NT2/D1 (cell line): ENCODE data around the gene GALNT18.

ENCODE experiments used
- DNase-seq: peaks from one replicate; pipeline ENCODE4 v3.0.0-alpha.2; 2011; ENCODE audit warnings: low read depth, low spot score
- H3K27me3 ChIP-seq: 2 replicates; pipeline ENCODE4 v1.6.0; 2011; ENCODE audit warnings: mild to moderate bottlenecking; ENCODE audit not compliant: insufficient read length, insufficient read depth
- H3K36me3 ChIP-seq: 2 replicates; pipeline ENCODE4 v1.6.1; 2011; ENCODE audit warnings: mild to moderate bottlenecking, low read length, mixed read lengths; ENCODE audit not compliant: insufficient read depth, insufficient read length
- H3K4me1 ChIP-seq: 2 replicates; pipeline ENCODE4 v1.5.1; 2011; ENCODE audit not compliant: insufficient read depth, insufficient read length
- H3K4me3 ChIP-seq: 2 replicates; pipeline ENCODE4 v1.5.1; 2011; ENCODE audit warnings: low read depth; ENCODE audit not compliant: insufficient read length
- H3K9ac ChIP-seq: 2 replicates; pipeline ENCODE4 v1.6.0; 2011; ENCODE audit warnings: low read depth; ENCODE audit not compliant: insufficient read length
- H3K9me3 ChIP-seq: 2 replicates; pipeline ENCODE4 v1.5.1; 2011; ENCODE audit warnings: mild to moderate bottlenecking, low read length; ENCODE audit not compliant: insufficient read depth
- SUZ12 ChIP-seq: IDR thresholded peaks from 2 replicates; pipeline ENCODE4 v1.6.1; 2011; ENCODE audit not compliant: insufficient read length, insufficient read depth; ENCODE audit errors: extremely low read depth
- YY1 ChIP-seq: IDR thresholded peaks from 2 replicates; pipeline ENCODE4 v1.6.1; 2011; ENCODE audit not compliant: insufficient read length, insufficient read depth
- ZNF274 ChIP-seq: IDR thresholded peaks from 2 replicates; pipeline ENCODE4 v1.6.1; 2011; ENCODE audit warnings: mild to moderate bottlenecking, low read depth, low read length

The GALNT18 gene

DNA sequence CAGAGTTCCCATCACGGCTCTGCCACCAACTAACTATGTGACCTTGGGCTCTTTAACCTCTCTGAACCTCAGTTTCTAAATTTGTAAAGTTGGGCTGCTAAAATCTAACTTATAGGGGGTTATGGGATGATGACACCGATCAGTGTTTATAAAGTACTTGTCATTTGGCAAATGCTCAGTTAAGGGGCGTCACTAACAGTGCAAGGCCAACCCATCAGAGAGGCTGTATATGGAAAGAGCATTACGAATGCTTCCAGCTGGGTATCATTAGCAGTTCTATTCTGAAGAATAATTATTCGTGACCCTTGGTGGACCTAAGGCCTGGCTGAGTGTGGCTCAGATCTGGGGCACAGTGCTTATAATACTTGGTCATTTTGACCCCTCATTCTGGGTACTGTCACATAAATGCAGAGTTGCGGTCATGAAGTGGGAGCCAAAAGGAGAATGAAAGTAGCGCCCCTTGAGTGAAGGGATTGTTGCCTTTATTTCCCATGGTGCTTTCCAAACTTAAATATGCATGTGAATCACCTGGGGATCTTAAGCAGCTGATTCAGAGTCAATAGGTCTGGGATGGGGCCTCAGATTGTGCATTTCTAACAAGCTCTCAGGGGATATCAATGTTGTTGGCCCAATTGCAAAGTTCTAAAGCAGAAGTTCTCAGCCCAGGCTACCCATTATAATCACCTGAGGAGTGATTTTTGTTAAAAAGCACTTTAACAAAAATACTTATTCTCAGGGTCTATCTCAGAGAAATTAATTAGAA is 384.6 kb downstream of the GALNT18 start:
- H3K9me3 ChIP-seq = no peaks in the 10 kb centered on the region
- H3K4me3 ChIP-seq = no peak overlapping the region
- H3K36me3 ChIP-seq = no peaks in the 10 kb centered on the region
- no peak overlapping the region for H3K9ac ChIP-seq
- TF ChIP-seq SUZ12 = no peak
- no peak for TF ChIP-seq ZNF274
- no peak for TF ChIP-seq YY1
- DNase-seq = no peak
- H3K27me3 ChIP-seq = no peaks in the 10 kb centered on the region
- peaks cover 3% of the 10 kb centered on the region for H3K4me1 ChIP-seq

DNA sequence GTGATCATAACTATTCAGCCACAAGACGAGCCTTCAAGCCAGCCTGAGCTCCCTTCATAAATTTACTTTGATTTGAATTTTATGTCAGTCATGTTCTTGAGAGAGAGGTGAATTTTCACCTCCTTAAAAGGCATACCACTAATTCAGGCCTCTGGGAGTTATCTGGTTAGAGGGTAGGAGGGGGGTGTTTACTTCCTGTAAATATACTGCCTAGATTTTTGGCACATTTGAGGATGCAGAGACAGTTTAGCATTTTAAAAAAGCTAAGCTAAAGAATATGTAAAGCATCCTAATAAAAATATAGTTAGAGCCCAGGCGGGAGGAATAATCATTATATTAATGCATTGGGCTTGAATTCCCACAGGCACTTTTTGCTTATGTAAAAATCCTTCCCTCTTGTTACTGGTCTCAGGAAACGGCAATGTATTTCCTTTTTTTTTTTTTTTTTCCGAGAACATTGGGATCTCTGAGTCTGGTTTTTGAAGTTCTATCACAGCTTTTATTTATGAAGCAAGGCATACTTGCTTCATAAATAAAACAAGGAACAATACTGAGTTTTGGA is 385.2 kb downstream of the GALNT18 start:
- no peak overlapping the region for H3K4me3 ChIP-seq
- no peaks in the 10 kb centered on the region for H3K9me3 ChIP-seq
- peaks cover 3% of the 10 kb centered on the region for H3K4me1 ChIP-seq
- no peaks in the 10 kb centered on the region for H3K36me3 ChIP-seq
- H3K9ac ChIP-seq = no peak overlapping the region
- DNase-seq = no peak
- no peaks in the 10 kb centered on the region for H3K27me3 ChIP-seq
- TF ChIP-seq YY1 (no peak), ZNF274 (no peak), SUZ12 (no peak)

DNA sequence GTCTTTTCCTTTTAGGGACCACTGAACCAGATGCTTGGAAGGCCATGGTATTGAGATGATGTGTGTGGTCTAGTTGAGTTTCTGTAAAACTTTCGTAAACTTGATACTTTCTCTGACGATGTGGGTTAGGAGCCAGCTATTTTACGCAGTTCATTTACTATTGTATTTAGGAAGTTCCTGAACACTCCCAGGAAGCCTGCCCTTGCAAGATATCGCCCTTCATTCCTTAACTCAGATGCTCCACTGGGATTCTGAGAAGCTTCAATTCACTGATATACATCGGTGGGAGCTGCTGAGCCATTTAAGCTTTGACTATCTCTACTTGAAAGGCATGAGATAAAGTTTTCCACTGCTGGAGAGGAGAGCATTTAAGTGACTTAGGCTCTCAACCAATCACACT is 390.0 kb downstream of the GALNT18 start:
- no peak for TF ChIP-seq YY1
- no peak for TF ChIP-seq ZNF274
- no peak for TF ChIP-seq SUZ12
- DNase-seq = no peak
- Histone ChIP-seq H3K4me1 (peaks cover 3% of the 10 kb centered on the region), H3K27me3 (no peaks in the 10 kb centered on the region), H3K9me3 (no peaks in the 10 kb centered on the region), H3K9ac (no peak overlapping the region), H3K4me3 (no peak overlapping the region), H3K36me3 (no peaks in the 10 kb centered on the region)

DNA sequence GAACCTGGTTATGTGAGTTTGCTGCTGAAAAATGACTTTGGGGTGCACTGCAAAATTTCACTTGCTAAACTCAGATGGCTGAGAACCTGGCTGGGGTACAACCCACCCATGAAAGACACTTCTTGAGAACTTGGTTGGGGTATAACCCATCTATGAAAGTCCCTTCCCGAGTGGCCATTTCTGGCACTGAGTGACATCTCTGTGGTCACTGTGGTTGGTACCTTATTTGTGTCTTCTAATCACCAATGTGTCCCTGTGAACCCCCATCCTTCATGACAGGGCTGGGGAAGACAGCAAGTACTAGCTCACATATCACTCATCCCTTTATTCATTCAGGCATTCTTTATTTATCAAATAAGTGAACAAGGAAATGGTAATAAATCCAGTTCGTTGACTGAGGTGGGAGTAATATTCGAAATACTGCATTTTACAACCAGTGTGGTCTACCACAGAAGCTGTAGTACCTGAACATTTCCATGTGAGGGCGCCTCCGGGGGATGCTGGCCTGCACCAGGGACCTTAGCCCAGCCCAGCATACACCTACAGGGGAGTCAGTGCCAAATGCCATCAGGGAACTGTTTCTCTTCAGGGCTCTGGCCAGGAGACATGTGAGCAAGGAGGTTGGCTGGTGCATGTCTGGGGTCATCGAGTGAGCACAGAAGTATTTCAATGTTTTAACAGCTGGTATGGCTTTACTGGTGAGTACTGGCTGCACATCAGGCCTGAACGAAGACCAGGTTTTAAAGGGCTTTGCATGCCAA is 390.8 kb downstream of the GALNT18 start:
- H3K27me3 ChIP-seq = no peaks in the 10 kb centered on the region
- DNase-seq = no peak
- H3K4me1 ChIP-seq = peaks cover 3% of the 10 kb centered on the region

DNA sequence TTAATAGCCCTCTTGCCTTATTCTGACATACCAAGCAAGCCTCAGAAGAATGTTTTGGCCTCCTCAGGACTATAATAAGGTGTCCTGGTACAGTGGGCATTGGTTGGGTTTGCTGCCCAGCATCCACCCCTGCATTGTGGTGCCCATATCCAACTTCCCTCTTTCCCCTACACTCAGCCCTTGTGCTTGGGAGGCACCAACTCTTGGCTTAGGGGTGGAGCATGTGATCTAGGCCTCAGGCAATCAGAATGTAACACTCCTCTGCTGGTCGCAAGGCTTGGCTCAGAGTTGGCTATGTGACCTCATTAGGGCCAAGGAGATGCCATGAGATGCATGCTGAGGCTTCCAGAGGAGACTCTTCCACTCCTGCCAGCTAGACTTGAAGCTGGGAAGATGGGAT is 391.7 kb downstream of the GALNT18 start:
- no peak for DNase-seq
- Histone ChIP-seq H3K9me3 (no peaks in the 10 kb centered on the region), H3K36me3 (no peaks in the 10 kb centered on the region), H3K9ac (no peak overlapping the region), H3K4me3 (no peak overlapping the region), H3K4me1 (peaks cover 3% of the 10 kb centered on the region), H3K27me3 (no peaks in the 10 kb centered on the region)
- TF ChIP-seq YY1 (no peak), ZNF274 (no peak), SUZ12 (no peak)

More for the DNA sequence above, 390.8 kb downstream of the GALNT18 start:
- Histone ChIP-seq H3K9me3 (no peaks in the 10 kb centered on the region), H3K9ac (no peak overlapping the region), H3K4me3 (no peak overlapping the region), H3K36me3 (no peaks in the 10 kb centered on the region)
- TF ChIP-seq YY1 (no peak), SUZ12 (no peak), ZNF274 (no peak)

DNA sequence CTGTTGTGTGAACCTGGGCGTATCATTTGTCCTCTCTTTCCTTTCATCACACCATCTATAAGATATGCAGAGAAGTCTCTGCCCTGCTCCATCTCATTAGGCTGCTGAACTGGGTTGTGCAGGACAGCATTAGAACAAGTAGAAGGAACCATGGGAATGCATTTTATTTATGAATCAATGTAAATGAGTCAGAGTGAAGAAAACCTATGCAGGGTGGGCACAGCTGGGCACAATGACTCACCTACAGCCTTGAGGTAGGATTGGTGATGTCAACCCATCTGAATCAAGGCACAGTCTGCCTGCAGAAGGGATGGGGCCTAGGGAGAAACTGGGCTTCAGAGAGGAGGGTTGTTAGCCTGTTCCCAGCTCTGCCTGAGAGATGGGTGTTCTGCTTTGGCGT is 392.2 kb downstream of the GALNT18 start:
- Histone ChIP-seq H3K9me3 (no peaks in the 10 kb centered on the region), H3K36me3 (no peaks in the 10 kb centered on the region), H3K9ac (no peak overlapping the region), H3K4me1 (peaks cover 3% of the 10 kb centered on the region), H3K4me3 (no peak overlapping the region), H3K27me3 (no peaks in the 10 kb centered on the region)
- TF ChIP-seq SUZ12 (no peak), YY1 (no peak), ZNF274 (no peak)
- no peak for DNase-seq

DNA sequence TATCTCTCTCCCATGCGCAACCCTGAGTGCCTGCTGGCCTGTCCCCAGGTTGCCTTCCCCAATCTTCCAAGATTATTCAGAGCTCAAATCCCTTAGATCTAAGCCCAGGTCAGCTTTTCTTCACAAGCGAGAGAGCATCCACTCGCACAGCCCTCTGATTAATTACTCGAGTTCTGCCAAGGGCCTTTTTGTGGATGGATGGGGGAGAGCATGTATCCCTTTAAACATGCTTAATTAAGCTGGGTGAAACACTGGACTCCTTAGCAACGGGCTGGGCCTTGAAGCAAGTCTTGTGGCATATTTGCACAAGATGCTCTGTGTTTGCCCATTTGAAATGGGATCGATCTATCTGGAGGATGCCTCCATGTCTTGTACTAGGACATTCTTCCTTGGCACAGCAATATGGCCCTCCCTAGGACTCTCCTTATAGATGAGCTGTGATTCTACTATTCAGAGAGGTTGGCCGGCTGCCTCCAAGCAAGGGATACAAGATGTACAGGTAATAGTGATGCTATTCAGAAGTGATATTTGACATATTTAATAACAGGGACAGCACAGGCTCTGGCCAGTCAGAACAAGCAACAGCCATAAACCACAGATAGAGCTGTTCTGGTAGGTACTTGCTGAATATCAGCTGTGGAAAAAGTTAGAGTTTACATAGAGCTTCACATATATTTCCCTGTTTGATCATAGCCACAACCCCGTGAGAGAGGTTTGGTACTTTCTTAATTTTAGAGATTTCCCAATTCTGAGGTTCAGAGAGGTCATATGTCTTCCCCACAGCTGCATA is 394.3 kb downstream of the GALNT18 start:
- Histone ChIP-seq H3K4me3 (no peak overlapping the region), H3K36me3 (no peaks in the 10 kb centered on the region), H3K9ac (no peak overlapping the region), H3K9me3 (no peaks in the 10 kb centered on the region), H3K4me1 (no peaks in the 10 kb centered on the region), H3K27me3 (no peaks in the 10 kb centered on the region)
- no peak for DNase-seq
- TF ChIP-seq YY1 = no peak
- no peak for TF ChIP-seq ZNF274
- no peak for TF ChIP-seq SUZ12
